HCT116 (cell line): ENCODE results near the gene SIRPA. TPM values are rescaled to one million over a fixed set of nuclear protein-coding genes. Genes with fewer than 3 reads are reported as not detected.

Experiments
- ATAC-seq: fragments of 200-7000 bp; cut with Tn5 transposase; 2 replicates; pipeline ENCODE4 v1.9.1; 2020; ENCODE audit warnings: mild to moderate bottlenecking, moderate library complexity
- BruUV-seq: library from RNA; stranded (reverse); fragments of 400-500 nt; replicated peaks from 2 replicates; lab custom pipeline; 2021; lab: Mats Ljungman, UMichigan
- CTCF ChIA-PET: fragments of 300-600 bp; sonication (Branson Sonifier 250); formaldehyde crosslinking; loops from one replicate; lab custom pipeline; 2021; ENCODE audit warnings: antibody characterized with exemption; lab: Charles Lee
- POLR2A ChIA-PET: fragments of 300-600, 350-600 bp; sonication (Branson Sonifier 250); formaldehyde crosslinking; loops from one replicate; lab custom pipeline; 2021; ENCODE audit warnings: antibody characterized with exemption; lab: Charles Lee
- RAD21 ChIA-PET, 2 experiments: fragments of 300-600 bp; sonication (Branson Sonifier 250); formaldehyde crosslinking; loops; one replicate each; lab custom pipeline; 2023; ENCODE audit warnings: low total read pairs in 2 of 2; ENCODE audit not compliant: uncharacterized antibody in 2 of 2, unreplicated experiment in 2 of 2, low non-redundant PET in 1 of 2; lab: Charles Lee
- DNase-seq: peaks from one replicate; pipeline ENCODE4 v3.0.0-alpha.2; 2010; ENCODE audit warnings: low read depth, low spot score
- H2AFZ ChIP-seq: fragments of 200-600 bp; shearing (Covaris generic), sonication (generic); 2 replicates; pipeline ENCODE4 v1.6.1; 2017; ENCODE audit warnings: low read depth, mixed run types, mixed read lengths, antibody characterized with exemption, low read length; ENCODE audit not compliant: poor library complexity, severe bottlenecking
- H3K27ac ChIP-seq: 2 replicates; pipeline ENCODE4 v1.5.1; 2012; ENCODE audit warnings: low read depth, low read length
- H3K27me3 ChIP-seq: fragments of 200-600 bp; sonication (generic); 2 replicates; pipeline ENCODE4 v1.6.1; 2016; ENCODE audit warnings: mixed run types, low read length, mixed read lengths; ENCODE audit not compliant: insufficient read depth
- H3K36me3 ChIP-seq, 2 experiments: fragments of 200-500 bp in 1 of 2; fragments of 200-600 bp in 1 of 2; sonication (Bioruptor generic) in 1 of 2; sonication (generic) in 1 of 2; 2 replicates each; pipeline versions ENCODE4 v1.5.1 to v1.6.1; 2014 to 2016; ENCODE audit warnings: low read length in 2 of 2, inconsistent platforms in 1 of 2, mixed read lengths in 1 of 2, mixed run types in 1 of 2; ENCODE audit not compliant: insufficient read depth in 2 of 2, control insufficient read depth in 1 of 2
- H3K4me1 ChIP-seq, 2 experiments: fragments of 200-600 bp in 1 of 2; sonication (generic) in 1 of 2; 2 replicates each; pipeline versions ENCODE4 v1.5.1 to v1.6.1; 2012 to 2017; ENCODE audit warnings: low read length in 2 of 2, inconsistent platforms in 1 of 2, mild to moderate bottlenecking in 1 of 2, mixed read lengths in 1 of 2, mixed run types in 1 of 2, moderate library complexity in 1 of 2; ENCODE audit not compliant: insufficient read depth in 2 of 2, control insufficient read depth in 1 of 2
- H3K4me2 ChIP-seq: fragments of 200-600 bp; sonication (generic); 2 replicates; pipeline ENCODE4 v1.6.1; 2017; ENCODE audit warnings: mixed run types, low read length, mixed read lengths
- H3K4me3 ChIP-seq, 2 experiments: fragments of 200-600 bp in 1 of 2; sonication (generic) in 1 of 2; replicated peaks in 1 of 2; 2 replicates each; pipeline ENCODE4 v1.5.1; 2011 to 2016; ENCODE audit warnings: low read length in 2 of 2, control low read depth in 1 of 2, low read depth in 1 of 2, mild to moderate bottlenecking in 1 of 2, mixed read lengths in 1 of 2, mixed run types in 1 of 2
- H3K79me2 ChIP-seq: fragments of 200-600 bp; sonication (generic); 2 replicates; pipeline ENCODE4 v1.6.1; 2017; ENCODE audit warnings: mild to moderate bottlenecking, mixed run types, low read length, moderate library complexity, mixed read lengths; ENCODE audit not compliant: insufficient read depth
- H3K9ac ChIP-seq: fragments of 200-600 bp; sonication (generic); 2 replicates; pipeline ENCODE4 v1.6.1; 2016; ENCODE audit warnings: low read length, mixed read lengths
- H3K9me2 ChIP-seq: fragments of 200-600 bp; sonication (generic), shearing (Covaris generic); 2 replicates; pipeline ENCODE4 v1.6.1; 2017; ENCODE audit warnings: mixed run types, mild to moderate bottlenecking, moderate library complexity; ENCODE audit not compliant: insufficient read depth
- H3K9me3 ChIP-seq, 2 experiments: fragments of 200-500 bp in 1 of 2; fragments of 200-600 bp in 1 of 2; sonication (Bioruptor generic) in 1 of 2; sonication (generic) in 1 of 2; 2 replicates each; pipeline ENCODE4 v1.6.1; 2014 to 2017; ENCODE audit warnings: low read length in 2 of 2, mixed read lengths in 2 of 2, inconsistent platforms in 1 of 2, low read depth in 1 of 2, mild to moderate bottlenecking in 1 of 2, mixed run types in 1 of 2, moderate library complexity in 1 of 2; ENCODE audit not compliant: control insufficient read depth in 1 of 2, insufficient read depth in 1 of 2
- H4K20me1 ChIP-seq: fragments of 200-600 bp; sonication (generic), shearing (Covaris generic); 2 replicates; pipeline ENCODE4 v1.6.1; 2017; ENCODE audit warnings: mixed run types, mild to moderate bottlenecking, moderate library complexity; ENCODE audit not compliant: insufficient read depth
- CBX3 ChIP-seq: IDR thresholded peaks from 2 replicates; pipeline ENCODE4 v1.6.1; 2012; ENCODE audit warnings: low read depth
- CEBPB ChIP-seq: IDR thresholded peaks from 2 replicates; pipeline ENCODE4 v1.6.1; 2012; ENCODE audit warnings: low read depth
- EGR1 ChIP-seq: IDR thresholded peaks from 2 replicates; pipeline ENCODE4 v1.6.1; 2012; ENCODE audit warnings: low read depth
- ELF1 ChIP-seq: IDR thresholded peaks from 2 replicates; pipeline ENCODE4 v1.6.1; 2012; ENCODE audit warnings: low read depth, borderline replicate concordance
- EZH2 ChIP-seq: fragments of 200-600 bp; sonication (generic); IDR thresholded peaks from 2 replicates; pipeline ENCODE4 v1.6.1; 2017; ENCODE audit warnings: antibody characterized with exemption, mixed run types
- FOSL1 ChIP-seq: IDR thresholded peaks from 2 replicates; pipeline ENCODE4 v1.6.1; 2012; ENCODE audit warnings: low read depth
- JUND ChIP-seq: IDR thresholded peaks from 2 replicates; pipeline ENCODE4 v1.6.1; 2012
- POLR2A ChIP-seq: IDR thresholded peaks from 2 replicates; pipeline ENCODE4 v1.7.0; 2011; ENCODE audit warnings: borderline replicate concordance; ENCODE audit not compliant: insufficient read depth, insufficient read length; ENCODE audit errors: extremely low read depth
- POLR2AphosphoS5 ChIP-seq: IDR thresholded peaks from 2 replicates; pipeline ENCODE4 v1.6.1; 2011; ENCODE audit warnings: mild to moderate bottlenecking, low read depth, low read length, moderate library complexity
- RAD21 ChIP-seq: IDR thresholded peaks from 2 replicates; pipeline ENCODE4 v1.6.1; 2012; ENCODE audit warnings: low read depth, mild to moderate bottlenecking
- REST ChIP-seq: IDR thresholded peaks from 2 replicates; pipeline ENCODE4 v1.6.1; 2012; ENCODE audit warnings: low read depth
- SIN3A ChIP-seq: IDR thresholded peaks from 2 replicates; pipeline ENCODE4 v1.6.1; 2012; ENCODE audit warnings: low read depth
- SP1 ChIP-seq: IDR thresholded peaks from 2 replicates; pipeline ENCODE4 v1.6.1; 2012; ENCODE audit warnings: low read depth
- SRF ChIP-seq: IDR thresholded peaks from 2 replicates; pipeline ENCODE4 v1.6.1; 2012; ENCODE audit warnings: low read depth
- TCF7L2 ChIP-seq: IDR thresholded peaks from 2 replicates; pipeline ENCODE4 v1.7.0; 2011; ENCODE audit warnings: borderline replicate concordance, inconsistent platforms; ENCODE audit not compliant: insufficient read depth, insufficient read length; ENCODE audit errors: extremely low read depth
- YY1 ChIP-seq: IDR thresholded peaks from 2 replicates; pipeline ENCODE4 v1.6.1; 2011; ENCODE audit warnings: low read length, low read depth, moderate library complexity, mild to moderate bottlenecking; ENCODE audit not compliant: insufficient replicate concordance; ENCODE audit errors: extremely low read depth
- ZBTB33 ChIP-seq: IDR thresholded peaks from 2 replicates; pipeline ENCODE4 v1.6.1; 2011; ENCODE audit warnings: mild to moderate bottlenecking, low read length, moderate library complexity; ENCODE audit not compliant: insufficient replicate concordance; ENCODE audit errors: extremely low read depth
- ZFX ChIP-seq: fragments of 450-650 bp; IDR thresholded peaks from 2 replicates; pipeline ENCODE4 v1.6.1; 2017
- ZNF274 ChIP-seq: fragments of 200-500 bp; sonication (Bioruptor generic); IDR thresholded peaks from 2 replicates; pipeline ENCODE4 v1.6.1; 2014; ENCODE audit warnings: mild to moderate bottlenecking, low read depth, low read length, inconsistent platforms
- intact Hi-C: fragments of 100-400 bp; cut with micrococcal nuclease; formaldehyde crosslinking; loops from 2 replicates; pipeline ENCODE4 v1.10.0; 2022
- total RNA-seq: library from RNA; stranded (reverse); gene quantifications from one replicate; pipeline ENCODE4 v1.2.1, GENCODE V29; 2021; ENCODE audit not compliant: unreplicated experiment
- TF ChIP-seq, protein P1 (sequence below): IDR thresholded peaks from 2 replicates; pipeline ENCODE4 v1.6.1; 2012

The SIRPA gene
- total RNA-seq, 1 experiment from 2014 or later = 15.3 TPM

DNA sequence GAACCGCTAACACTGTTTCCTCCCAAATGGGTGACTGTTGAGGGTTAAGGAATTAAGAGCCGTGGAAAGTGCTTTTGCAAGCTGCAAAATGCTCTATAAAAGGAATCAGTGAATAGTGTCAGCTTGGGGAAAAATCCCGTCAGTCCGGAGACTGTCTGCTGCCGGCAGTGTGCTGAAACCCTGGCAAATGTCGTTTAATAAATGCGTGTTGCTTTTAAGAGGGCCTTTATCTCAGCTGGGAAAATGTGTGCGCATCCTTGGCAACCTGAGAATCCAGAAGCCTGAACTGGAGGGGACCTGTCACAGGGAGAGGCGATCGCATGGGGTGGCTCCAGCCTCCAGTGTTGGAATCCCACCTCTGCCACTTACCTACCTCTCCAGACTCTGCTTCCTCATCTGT is 9.8 kb downstream of the SIRPA start:
- intact Hi-C loops = no loop called here
- Histone ChIP-seq H3K4me2 (no peak overlapping the region), H3K9ac (no peak overlapping the region), H3K79me2 (peaks cover 6% of the 10 kb centered on the region; the same call in 1 of the 2 replicates), H2AFZ (no peak overlapping the region), H3K27me3 (no peaks in the 10 kb centered on the region), H4K20me1 (no peaks in the 10 kb centered on the region), H3K36me3 (no peaks in the 10 kb centered on the region), H3K9me3 (no peaks in the 10 kb centered on the region), H3K9me2 (no peaks in the 10 kb centered on the region), H3K4me3 (no peak overlapping the region), H3K4me1 (peaks cover 3 to 7% of the 10 kb centered on the region in 2 experiments; a peak in 3 of 4 replicates), H3K27ac (no peak overlapping the region)
- CTCF ChIA-PET = no interaction called here
- RAD21 ChIA-PET = no interaction called here
- DNase-seq = no peak
- no peak for TF ChIP-seq CBX3
- no peak for TF ChIP-seq JUND
- no peak for TF ChIP-seq EGR1
- no peak for TF ChIP-seq POLR2A
- no peak for TF ChIP-seq SIN3A
- TF ChIP-seq POLR2AphosphoS5 = no peak
- no peak for TF ChIP-seq ZNF274
- TF ChIP-seq, protein P1, sequence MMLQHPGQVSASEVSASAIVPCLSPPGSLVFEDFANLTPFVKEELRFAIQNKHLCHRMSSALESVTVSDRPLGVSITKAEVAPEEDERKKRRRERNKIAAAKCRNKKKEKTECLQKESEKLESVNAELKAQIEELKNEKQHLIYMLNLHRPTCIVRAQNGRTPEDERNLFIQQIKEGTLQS = no peak
- no peak for TF ChIP-seq RAD21
- no peak for TF ChIP-seq SP1
- no peak for TF ChIP-seq ZFX
- TF ChIP-seq CEBPB = no peak
- TF ChIP-seq SRF = no peak
- no peak for TF ChIP-seq EZH2
- TF ChIP-seq FOSL1 = no peak
- no peak for TF ChIP-seq REST
- TF ChIP-seq ZBTB33 = no peak
- no peak for TF ChIP-seq TCF7L2
- TF ChIP-seq ELF1 = no peak
- no peak for TF ChIP-seq YY1
- POLR2A ChIA-PET = no interaction called here
- no peak for ATAC-seq
- BruUV-seq = no TSS peak
